Measurements from ENCODE around the gene CCNK.

CCNK gene

GRCh38 chr14:99505089-99505488 is 23.9 kb downstream of the CCNK start:
- in situ Hi-C loops (cut with MboI; ENCODE audit: low sequenced_read_pairs) = no loop called here

- in situ Hi-C loops (cut with MboI; ENCODE audit: low sequenced_read_pairs) = no loop called here
These were observed 25.1 kb downstream of the CCNK start for GRCh38 chr14:99506276-99506675.

- in situ Hi-C loops (cut with MboI; ENCODE audit: low sequenced_read_pairs) = no loop called here
These were observed 26.8 kb downstream of the CCNK start for GRCh38 chr14:99507860-99508640.

GRCh38 chr14:99508896-99509629 is 27.9 kb downstream of the CCNK start:
- in situ Hi-C loops (cut with MboI; ENCODE audit: low sequenced_read_pairs) = no loop called here

- in situ Hi-C loops (cut with MboI; ENCODE audit: low sequenced_read_pairs) = no loop called here
These were observed 28.8 kb downstream of the CCNK start for GRCh38 chr14:99509871-99510555.

- in situ Hi-C loops (cut with MboI; ENCODE audit: low sequenced_read_pairs) = no loop called here
These were observed 29.4 kb downstream of the CCNK start for GRCh38 chr14:99510556-99511139.

- in situ Hi-C loops (cut with MboI; ENCODE audit: low sequenced_read_pairs) = no loop called here
These were observed 30.4 kb downstream of the CCNK start for GRCh38 chr14:99511421-99512109.

GRCh38 chr14:99512110-99512449 is 30.9 kb downstream of the CCNK start:
- in situ Hi-C loops (cut with MboI; ENCODE audit: low sequenced_read_pairs) = no loop called here

GRCh38 chr14:99512571-99513182 is 31.5 kb downstream of the CCNK start:
- in situ Hi-C loops (cut with MboI; ENCODE audit: low sequenced_read_pairs) = no loop called here

- in situ Hi-C loops (cut with MboI; ENCODE audit: low sequenced_read_pairs) = no loop called here
These were observed 32.0 kb downstream of the CCNK start for GRCh38 chr14:99513183-99513694.

GRCh38 chr14:99513946-99514551 is 32.8 kb downstream of the CCNK start:
- in situ Hi-C loops (cut with MboI; ENCODE audit: low sequenced_read_pairs) = no loop called here

GRCh38 chr14:99514552-99515300 is 33.5 kb downstream of the CCNK start:
- in situ Hi-C loops (cut with MboI; ENCODE audit: low sequenced_read_pairs) = no loop called here

- in situ Hi-C loops (cut with MboI; ENCODE audit: low sequenced_read_pairs) = no loop called here
These were observed 34.3 kb downstream of the CCNK start for GRCh38 chr14:99515301-99516155.

GRCh38 chr14:99516156-99516870 is 35.1 kb downstream of the CCNK start:
- in situ Hi-C loops (cut with MboI; ENCODE audit: low sequenced_read_pairs) = no loop called here

GRCh38 chr14:99516871-99517642 is 35.8 kb downstream of the CCNK start:
- in situ Hi-C loops (cut with MboI; ENCODE audit: low sequenced_read_pairs) = no loop called here

GRCh38 chr14:99517643-99518381 is 36.6 kb downstream of the CCNK start:
- in situ Hi-C loops (cut with MboI; ENCODE audit: low sequenced_read_pairs) = no loop called here
